Measurements from ENCODE around the gene MVB12B.
"Not testable (repeated sequence)": the region's sequence is repeated elsewhere in the genome, so short reads cannot be mapped to it uniquely, and the experiment has no call there.

MVB12B gene, protein sequence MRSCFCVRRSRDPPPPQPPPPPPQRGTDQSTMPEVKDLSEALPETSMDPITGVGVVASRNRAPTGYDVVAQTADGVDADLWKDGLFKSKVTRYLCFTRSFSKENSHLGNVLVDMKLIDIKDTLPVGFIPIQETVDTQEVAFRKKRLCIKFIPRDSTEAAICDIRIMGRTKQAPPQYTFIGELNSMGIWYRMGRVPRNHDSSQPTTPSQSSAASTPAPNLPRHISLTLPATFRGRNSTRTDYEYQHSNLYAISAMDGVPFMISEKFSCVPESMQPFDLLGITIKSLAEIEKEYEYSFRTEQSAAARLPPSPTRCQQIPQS

GRCh38 chr9:126326228-126327005, at the start of gene MVB12B:
Gene MVB12B, plus strand, starts transcription at chr9:126326829. Its CDS starts 101 bp downstream, at chr9:126326930.
- DNase-seq: no peak

- DNase-seq: no peak
These were observed 42.7 kb upstream of the MVB12B start for GRCh38 chr9:126283799-126284465.

- DNase-seq: not testable (repeated sequence)
These were observed 41.0 kb upstream of the MVB12B start for GRCh38 chr9:126285652-126286051.

- DNase-seq: no peak
These were observed 39.3 kb upstream of the MVB12B start for GRCh38 chr9:126287166-126287866.

GRCh38 chr9:126290871-126291270, 35.8 kb upstream of the MVB12B start:
- no peak for DNase-seq

DNA sequence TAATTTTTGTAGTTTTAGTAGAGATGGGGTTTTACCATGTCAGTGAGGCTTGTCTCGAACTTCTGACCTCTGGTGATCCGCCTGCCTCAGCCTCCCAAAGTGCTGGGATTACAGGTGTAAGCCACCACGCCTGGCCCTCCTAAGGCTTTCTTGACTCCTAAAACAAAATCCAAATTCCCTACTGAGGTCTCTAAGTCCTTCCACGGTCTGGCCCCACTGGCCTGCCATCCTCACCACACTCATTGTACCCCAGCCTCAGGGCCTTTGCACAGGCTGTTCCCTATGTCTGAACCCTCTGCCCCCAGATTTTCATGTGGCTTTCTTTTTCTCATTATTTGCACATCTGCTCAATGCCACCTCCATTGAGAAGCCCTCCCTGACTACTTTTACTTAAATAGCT, 34.7 kb upstream of the MVB12B start:
- DNase-seq: no peak

DNA sequence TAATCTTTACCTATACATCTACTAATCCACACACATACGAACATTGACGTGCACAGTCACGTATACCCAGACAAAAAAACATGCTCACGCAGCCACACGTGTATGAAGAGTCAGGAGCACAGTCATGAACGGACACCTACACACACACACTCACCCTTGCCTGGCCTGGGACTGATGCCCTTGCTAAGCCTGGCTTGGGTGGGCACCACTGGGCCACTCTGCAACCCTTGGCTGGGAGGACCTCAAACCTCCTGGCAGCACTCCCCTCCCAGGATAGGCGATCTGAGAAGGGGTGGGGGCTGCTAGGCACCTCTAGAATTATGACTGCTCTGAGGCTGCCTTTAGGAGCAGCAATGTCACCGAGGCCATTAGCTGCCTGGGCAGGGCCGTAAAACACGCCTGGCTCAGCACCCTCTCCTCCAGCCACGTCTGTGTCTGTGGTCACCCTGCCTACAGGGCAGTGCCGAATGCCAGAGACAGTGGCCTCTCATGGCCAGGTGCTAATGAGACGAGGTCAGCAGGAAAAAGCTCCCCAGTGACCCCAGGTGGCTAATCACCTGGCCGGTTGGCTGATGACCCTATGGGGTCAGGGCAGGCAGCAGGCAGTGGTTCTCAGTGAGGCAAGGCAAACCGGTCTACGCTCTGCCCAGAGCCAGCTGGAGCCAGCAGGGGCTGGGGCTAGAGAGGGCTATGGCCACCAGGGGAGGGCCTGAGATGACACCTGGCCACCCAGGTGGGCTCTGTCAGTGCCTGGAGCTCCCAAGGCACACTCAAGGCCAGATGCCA, 33.7 kb upstream of the MVB12B start:
- DNase-seq: no peak

- DNase-seq: no peak
These were observed 33.1 kb upstream of the MVB12B start for GRCh38 chr9:126293522-126293889.

- no peak for DNase-seq
These were observed 32.1 kb upstream of the MVB12B start for GRCh38 chr9:126294331-126295081.

GRCh38 chr9:126295082-126295477, 31.5 kb upstream of the MVB12B start:
- no peak for DNase-seq

GRCh38 chr9:126295516-126295915, 31.1 kb upstream of the MVB12B start:
- DNase-seq: no peak

DNA sequence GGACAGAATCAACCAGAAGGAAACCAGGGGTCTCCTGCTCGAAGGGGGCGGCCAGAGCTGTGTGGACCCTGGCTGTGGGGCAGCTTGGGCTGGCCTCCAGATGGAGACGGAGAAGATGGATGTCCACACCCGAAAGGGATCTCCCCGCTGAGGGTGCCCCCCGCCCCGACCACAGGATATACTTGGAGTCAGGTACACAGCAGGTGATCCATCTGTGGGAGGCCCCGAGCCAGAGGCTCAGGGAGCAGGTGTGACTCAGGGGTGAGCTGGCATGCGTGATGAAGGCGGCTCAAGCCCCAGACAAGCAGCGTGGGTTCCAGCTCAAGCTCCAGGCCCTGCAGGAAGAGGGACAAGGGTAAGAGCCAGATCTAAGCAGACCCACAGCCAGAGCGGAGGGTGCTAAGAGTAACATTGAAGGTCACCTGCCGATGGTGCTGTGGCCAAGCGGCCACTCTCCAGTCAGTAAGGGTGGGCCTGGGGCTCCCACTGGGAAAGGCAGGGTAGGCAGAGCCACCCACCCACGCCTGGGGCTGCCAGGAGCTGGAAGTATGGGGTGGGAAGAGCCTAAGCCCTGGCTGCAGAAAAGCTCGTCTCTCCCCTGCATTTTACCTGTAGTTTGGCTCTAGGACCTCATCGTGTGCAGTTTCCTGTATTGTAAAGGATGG, 30.6 kb upstream of the MVB12B start:
- DNase-seq: no peak

DNA sequence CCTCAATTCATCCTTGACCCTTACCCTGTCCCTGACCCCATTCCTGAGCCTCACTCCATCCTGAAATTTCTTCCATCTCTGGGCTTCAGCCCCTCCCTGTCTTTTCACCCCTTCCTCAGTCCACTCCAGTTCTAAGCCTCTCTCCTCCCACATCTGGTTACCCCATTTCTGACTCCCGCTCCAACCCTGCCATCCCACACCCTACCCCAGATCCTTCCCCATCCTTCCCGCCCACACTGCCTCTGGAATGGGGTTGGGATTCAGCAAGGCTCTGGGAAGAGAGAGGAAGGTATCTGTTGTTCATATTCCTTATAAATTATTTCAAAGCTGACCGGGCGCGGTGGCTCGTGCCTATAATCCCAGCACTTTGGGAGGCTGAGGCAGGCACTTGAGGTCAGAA, 29.9 kb upstream of the MVB12B start:
- no peak for DNase-seq

- no peak for DNase-seq
These were observed 29.0 kb upstream of the MVB12B start for GRCh38 chr9:126297661-126298060.

DNA sequence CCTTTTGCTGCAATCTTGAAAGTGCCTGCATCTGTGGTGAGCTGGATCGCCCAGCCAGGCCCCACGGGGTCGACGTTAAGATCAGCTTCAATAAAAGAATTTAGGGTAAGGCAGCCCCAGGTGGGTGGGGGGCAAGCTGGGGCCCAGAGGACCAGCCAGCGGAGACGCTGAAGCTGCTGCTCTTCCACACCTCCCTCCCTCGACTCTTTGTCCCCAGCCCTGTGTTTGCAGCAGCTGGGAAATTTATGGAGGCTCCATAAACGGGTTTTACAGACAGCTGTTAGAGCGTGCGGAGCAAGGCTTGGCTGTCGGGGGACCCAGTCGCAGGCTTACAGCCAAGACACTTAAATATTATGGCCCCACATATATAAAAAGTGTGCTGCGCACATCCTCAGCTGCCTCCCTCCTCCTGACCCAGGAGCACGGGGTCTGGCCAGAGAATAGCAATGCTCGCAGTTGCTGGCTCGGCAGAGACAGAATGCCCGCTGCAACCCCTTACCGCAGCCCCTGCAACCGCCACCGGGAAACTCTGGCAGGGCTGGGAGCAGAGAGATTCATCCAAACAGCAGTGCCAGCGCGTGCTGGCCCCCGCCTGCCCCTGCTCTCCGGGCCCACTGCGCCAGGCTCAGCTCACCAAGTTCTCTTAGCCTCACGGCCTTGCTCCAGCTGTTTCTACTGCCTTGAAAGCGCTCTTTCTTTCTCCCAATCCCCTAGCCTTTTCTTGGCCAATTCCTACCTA, 28.4 kb upstream of the MVB12B start:
- DNase-seq: peak; percentile 12

DNA sequence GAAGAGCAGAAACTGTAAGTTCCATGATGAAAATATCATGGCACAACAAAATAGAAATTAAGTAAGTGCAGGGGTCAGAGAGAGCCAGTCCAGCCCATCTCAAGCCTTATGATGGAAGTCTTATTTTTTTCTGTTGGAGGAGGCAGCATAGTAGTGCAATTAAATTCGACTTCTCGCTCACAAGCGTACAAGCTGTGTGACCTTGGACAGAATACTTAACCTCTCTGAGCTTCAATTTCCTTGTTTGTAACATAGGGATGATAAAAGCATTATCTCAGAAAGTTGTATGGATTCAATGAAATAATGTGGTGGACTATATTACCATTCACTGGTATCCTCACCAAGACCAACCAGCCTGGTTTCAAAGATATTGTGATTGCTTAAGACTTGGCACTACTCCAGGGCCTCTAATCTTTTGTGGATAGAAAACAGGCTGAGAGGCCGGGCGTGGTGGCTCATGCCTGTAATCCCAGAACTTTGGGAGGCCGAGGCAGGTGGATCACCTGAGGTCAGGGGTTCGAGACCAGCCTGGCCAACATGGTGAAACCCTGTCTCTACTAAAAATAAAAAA, 26.8 kb upstream of the MVB12B start:
- no peak for DNase-seq

GRCh38 chr9:126301196-126301595, 25.4 kb upstream of the MVB12B start:
- DNase-seq: no peak

GRCh38 chr9:126301985-126302603, 24.5 kb upstream of the MVB12B start:
- peak; percentile 16 for DNase-seq

DNA sequence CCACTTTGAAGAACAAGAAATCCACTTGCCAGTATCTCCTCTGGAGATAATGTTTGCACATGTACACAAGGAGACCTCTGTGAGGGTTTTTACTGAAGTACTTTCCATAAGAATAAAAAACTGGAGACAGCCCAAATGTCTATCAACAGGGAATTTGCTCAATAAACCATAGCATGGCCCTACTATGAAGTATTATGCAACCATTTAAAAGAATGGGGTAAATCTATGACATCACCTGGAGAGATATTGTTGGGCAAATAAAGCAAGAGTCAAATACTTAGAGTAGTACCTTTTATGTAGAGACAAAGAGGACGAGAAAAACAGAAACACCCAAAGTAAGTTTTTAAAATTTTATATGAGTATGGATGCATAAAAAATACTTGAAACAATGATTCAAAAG, 23.9 kb upstream of the MVB12B start:
- no peak for DNase-seq

GRCh38 chr9:126303488-126303887, 23.1 kb upstream of the MVB12B start:
- no peak for DNase-seq
